OCI-LY3 (cell line): ENCODE measurements around the gene GJA4.

ENCODE experiments used
- CTCF ChIP-seq: fragments of 200-600, 300-600 bp; sonication (generic); IDR thresholded peaks from 2 replicates; pipeline ENCODE4 v1.5.1; 2014; ENCODE audit warnings: antibody characterized with exemption, low read length, low read depth
- EZH2phosphoT487 ChIP-seq: fragments of 200-600 bp; shearing (Covaris generic); IDR thresholded peaks from 2 replicates; pipeline ENCODE4 v1.6.1; 2018; ENCODE audit warnings: antibody characterized with exemption, mixed run types, low read depth

- no peak for TF ChIP-seq CTCF
- no peak for TF ChIP-seq EZH2phosphoT487
Measured at GRCh38 chr1:34828611-34829010, 35.8 kb downstream of the GJA4 start.
